NT2/D1 (cell line): ENCODE data around the gene NSD2.

Source experiments
- SUZ12 ChIP-seq: IDR thresholded peaks from 2 replicates; pipeline ENCODE4 v1.6.1; 2011; ENCODE audit not compliant: insufficient read length, insufficient read depth; ENCODE audit errors: extremely low read depth
- ZNF274 ChIP-seq: IDR thresholded peaks from 2 replicates; pipeline ENCODE4 v1.6.1; 2011; ENCODE audit warnings: mild to moderate bottlenecking, low read depth, low read length

DNA sequence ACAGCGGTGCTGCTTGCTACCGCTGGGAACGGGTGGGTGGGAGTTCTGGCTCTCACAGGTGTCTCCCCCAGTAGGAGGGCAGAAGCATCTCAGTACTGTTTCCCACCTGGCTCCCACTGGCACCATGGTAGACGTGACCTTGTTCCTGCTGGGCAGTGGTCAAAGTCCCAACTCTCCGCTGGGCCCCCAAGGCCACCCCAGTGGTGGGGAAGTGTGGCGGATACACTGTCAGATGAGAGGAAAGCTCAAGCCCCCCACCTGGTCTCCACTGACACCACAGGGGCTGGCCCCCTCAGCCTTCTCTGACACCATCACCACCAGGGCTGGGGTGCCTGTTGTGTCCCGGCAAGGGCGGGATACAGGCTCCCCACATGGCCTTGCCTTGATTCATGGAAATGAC is 39.9 kb upstream of the NSD2 start:
- no peak for TF ChIP-seq ZNF274
- TF ChIP-seq SUZ12, result no peak
